ENCODE results near the gene ATP6V1G3.

DNA sequence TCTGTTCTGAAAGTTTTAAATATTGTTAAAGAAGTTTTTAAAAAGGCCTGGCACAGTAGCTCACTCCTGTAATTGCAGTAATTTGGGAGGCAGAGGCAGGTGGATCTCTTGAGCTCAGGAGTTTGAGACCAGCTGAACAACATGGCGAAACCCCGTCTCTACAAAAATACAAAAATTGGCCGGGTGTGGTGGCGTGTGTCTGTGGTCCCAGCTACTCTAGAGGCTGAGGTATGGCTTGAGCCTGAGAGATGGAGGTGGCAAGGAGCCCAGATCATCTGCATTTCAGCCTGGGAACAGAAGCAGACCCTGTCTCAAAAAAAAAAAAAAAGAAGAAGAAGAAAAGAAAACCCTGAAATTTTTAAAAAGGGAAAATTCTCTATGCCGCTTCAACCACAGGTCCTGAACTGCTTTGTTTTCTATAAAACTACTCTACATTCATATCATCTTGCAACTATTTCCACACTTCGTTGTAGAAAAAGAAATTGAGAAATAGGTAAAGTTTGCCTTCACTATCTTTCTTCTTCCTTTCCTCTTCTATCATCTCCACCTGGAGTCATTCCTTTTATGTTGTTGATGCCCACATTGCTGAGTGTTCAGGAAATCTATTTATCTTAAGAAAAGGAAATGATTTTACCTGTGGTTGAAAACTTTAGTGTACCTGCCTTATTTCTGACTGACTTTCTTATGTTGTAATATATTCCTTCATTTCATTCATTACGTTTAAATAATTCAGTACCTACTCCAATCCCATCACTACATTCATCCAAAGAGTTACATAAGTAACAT lies 1.7 kb downstream of the ATP6V1G3 start:
- TF ChIP-seq, protein P1, sequence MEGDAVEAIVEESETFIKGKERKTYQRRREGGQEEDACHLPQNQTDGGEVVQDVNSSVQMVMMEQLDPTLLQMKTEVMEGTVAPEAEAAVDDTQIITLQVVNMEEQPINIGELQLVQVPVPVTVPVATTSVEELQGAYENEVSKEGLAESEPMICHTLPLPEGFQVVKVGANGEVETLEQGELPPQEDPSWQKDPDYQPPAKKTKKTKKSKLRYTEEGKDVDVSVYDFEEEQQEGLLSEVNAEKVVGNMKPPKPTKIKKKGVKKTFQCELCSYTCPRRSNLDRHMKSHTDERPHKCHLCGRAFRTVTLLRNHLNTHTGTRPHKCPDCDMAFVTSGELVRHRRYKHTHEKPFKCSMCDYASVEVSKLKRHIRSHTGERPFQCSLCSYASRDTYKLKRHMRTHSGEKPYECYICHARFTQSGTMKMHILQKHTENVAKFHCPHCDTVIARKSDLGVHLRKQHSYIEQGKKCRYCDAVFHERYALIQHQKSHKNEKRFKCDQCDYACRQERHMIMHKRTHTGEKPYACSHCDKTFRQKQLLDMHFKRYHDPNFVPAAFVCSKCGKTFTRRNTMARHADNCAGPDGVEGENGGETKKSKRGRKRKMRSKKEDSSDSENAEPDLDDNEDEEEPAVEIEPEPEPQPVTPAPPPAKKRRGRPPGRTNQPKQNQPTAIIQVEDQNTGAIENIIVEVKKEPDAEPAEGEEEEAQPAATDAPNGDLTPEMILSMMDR (conservative IDR thresholded peaks at IDR 0.05 in 1 of 2, IDR thresholded peaks at IDR 0.05 in 1 of 2; ENCODE audit: low read depth in 1 of 2, low read length in 2 of 2): no peak
- TF ChIP-seq EZH2 (IDR thresholded peaks at IDR 0.05; ENCODE audit: low read length, missing control alignments): no peak

All from fibroblast of lung (primary cell).